NOMO-1 treated with DMSO at 0.1 percent for 48 hours (cell line): ENCODE measurements around the gene SCGB3A2.

Experiments
- DNase-seq: peaks from one replicate; lab custom pipeline; 2025; ENCODE audit not compliant: unreplicated experiment; lab: John Stamatoyannopoulos, UW

SCGB3A2 gene

DNA sequence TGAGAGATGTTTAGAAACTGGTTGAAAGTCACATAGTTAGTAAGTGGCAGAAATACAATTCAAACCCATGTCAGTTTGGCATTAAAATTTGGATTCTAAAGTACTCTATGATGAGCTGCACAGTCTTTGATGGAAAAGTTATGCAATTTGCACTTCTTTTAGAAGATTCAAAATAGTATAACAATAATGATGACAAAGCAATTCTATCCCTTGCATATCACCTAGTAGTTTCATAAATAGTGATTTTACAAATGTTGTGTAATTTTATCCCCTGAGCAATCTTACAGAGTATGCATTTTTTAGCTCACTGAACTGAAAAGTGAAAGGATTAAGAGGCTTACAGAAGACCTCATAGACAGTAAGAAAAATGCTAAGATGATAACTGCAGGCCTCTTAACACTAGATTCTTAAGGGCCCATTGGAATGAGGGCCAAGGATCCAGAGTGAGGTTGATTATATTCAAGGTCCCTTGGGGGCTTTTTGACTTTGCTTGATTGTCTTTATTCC is 24.2 kb downstream of the SCGB3A2 start:
- DNase-seq = no peak

DNA sequence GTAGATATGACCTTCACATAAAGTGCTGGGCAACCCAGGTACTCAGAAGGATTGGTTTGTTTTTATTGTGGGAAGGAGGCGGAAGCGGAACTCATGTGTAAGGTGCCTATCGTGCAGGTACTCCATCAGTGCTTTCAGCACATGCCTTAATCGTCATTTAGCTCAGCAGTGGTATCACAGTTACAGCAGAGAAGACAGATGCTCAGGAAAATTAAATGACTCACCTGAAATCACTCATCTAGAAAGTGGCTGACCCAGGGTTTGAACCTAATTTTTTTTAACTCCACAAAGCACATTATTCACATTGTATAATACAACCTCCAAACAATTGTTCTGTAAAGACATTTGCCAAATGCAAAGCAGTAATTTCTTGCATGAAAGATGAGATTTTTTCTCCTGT is 25.6 kb downstream of the SCGB3A2 start:
- DNase-seq = no peak

DNA sequence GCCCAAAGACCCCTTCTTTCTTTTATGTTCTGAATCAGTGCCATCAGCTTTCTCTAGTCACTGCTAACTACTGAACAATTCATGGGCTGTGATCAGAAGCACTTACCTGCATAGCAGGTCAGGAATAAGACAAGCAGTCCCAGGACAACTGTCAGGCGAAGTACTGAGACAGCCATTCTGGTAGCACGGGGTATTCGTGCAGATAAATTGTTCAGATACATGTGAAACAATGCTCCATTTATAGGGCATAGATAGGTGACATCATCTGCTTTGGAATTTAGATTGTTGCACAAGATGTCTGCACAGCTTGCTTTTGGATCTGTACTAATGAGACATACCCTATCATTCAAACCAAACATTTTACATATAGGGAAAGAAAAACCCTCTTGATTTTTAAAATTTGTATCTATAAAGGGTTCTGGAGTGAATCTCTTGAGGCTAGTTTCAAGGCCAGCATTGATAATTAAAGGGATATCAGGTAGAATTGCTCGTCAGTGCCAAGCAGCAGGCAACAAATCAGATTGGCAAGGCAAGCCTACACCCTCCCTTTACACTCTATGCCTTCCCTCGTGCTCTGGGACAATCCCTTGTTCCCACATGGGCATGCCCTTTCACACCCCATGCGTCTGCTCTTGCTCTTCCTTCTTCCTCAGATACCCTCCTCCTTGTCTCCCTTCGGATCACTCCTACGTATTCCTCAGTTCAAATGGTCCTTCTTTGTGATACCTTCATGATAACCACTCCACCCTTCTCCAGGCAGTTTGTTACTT is 28.0 kb downstream of the SCGB3A2 start, which contains the start of gene C5orf46:
C5orf46 (minus strand) TSS at position 213 of the 770 bp plus-strand sequence; CDS start at position 176, 37 bp downstream.
- no peak for DNase-seq

DNA sequence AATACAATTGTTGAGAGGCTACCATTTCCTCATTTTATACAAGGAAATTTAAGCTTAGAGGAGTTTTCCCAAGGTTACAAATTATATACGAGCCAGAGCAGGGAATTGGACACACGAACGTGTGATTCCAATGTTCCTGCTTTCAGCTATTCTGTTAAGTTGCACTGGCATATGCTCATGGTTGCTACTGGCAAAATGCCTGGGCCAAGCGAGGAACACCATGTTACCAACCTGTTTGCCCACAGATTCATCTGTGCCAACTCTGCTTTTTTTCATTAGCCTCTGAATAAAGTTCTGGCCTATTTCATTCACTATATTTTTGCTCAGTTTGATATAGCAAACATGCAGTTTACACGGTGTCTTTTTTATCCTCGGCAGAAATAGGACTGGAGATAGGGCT is 32.9 kb downstream of the SCGB3A2 start:
- no peak for DNase-seq

DNA sequence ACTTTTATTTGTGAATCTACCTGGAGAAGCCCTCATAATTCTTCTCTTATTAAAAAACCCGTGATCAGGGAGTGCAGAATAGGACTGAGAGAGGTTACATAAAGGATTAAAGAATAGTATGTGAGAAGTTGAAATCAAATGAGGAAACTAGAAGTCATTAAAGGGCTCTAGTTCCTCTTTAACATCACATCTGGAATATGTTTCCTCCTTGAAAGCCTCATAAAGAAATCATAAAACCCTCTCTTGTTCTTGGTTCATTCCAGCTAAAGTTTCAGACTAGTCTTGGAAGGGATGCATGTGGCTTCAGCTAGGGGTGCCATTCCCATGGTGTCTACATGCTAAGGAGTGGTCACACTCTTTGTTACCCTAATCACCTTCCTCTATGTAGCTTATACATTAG is 33.5 kb downstream of the SCGB3A2 start:
- DNase-seq = peak; percentile 87

DNA sequence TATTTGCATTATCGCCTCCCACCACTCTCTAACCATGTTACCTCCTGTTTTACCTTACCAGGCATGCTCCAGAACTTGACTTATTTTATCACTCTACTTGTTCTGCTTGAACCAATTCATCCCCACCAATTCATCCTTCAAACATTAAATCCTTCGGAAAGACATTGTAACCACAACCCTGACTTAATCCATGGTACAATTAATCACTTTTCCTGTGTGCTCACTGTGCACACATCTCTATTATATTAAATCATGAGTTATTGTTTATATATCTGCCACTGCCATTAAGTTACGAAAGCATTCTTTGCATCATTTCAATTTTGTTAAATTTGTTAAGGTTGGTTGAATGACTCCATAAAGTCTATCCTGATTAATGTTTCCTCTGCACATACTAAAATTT is 35.3 kb downstream of the SCGB3A2 start:
- DNase-seq = no peak

DNA sequence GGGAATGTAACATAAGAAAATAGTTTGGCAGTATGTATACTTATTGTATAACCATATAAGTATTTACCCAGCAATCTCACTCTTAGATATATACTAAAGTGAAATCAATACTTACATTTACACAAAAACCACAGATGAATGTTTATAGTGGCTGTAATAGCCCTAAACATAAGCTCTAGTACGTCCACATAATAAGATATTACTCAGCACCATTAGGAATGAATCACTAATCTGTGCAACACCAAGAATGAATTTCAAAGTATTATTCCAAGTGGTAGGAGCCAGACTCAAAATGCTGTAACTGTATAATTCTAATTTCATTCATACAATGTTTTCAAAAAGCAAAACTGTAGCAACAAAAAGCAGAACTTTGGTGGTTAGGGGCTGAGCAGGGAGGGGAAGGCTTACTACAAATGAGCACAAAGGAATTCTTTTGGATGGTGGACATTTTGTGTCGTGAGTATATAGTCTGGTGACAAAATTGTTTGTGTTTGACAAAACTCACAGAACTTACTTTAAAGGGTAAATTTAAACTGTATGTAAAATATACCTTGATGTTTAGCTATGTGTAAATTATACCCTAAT is 39.7 kb downstream of the SCGB3A2 start:
- peak; percentile 17 for DNase-seq

DNA sequence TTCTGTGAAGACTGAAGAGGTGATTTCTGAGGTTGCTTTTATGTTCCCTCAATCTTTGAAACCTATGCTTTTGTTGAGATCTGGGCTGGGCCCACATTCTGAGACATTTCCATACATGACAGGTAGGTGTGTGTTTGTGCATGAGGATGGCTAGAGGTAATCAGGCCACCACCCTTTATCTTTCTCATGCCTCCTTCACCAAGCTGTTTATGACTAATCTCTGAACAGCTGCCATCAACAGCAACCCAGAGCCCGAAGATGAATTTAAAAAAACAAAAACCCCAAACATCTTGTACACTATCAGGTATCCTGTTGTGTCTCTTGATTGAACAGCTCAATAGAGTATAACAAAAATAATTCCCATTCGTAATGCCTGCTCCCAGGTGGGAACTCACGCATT is 40.4 kb downstream of the SCGB3A2 start:
- no peak for DNase-seq

DNA sequence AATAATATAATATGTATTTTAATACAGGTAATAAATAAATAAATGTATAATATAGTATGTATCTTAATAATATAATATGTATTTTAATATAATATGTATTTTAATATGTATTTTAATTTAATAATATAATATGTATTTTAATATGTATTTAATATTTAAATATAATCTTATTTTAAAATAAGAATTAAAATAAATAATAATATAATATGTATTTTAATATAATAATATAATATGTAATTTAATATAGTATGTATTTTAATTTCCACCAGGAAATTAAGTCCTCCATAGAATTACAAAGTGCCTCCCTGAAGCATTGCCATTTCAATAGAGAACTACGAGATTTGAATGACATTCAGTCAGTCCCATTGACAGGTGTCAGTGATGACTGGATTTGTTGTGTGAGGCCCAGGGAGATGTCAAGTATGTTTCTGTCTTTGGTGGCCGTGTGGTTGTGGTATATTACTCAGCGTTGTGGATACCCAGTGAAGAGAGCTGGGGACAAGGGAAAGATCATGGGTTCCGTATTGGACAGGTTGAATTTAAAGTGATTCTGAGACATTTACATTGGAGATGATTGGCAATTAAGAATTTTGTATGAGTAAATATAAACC is 42.0 kb downstream of the SCGB3A2 start:
- no peak for DNase-seq

DNA sequence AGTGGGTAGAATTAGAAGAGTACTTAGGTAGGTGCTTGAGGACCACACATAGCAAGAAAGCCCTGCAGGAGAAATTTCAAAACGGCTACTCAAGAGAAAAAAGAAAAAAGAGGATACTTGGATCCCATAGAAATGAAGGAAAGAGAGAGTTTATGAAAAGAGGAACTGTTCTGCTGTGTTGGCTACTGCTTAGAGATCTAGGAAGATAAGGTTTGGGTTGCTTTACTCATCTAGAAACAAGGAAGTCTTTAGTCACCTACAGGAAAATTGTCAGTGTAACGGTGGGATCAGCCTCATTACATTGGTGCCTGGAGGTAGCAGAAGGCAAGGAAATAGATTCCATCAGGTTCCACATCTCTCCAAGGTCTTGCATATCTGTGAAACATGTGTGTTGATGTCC is 42.6 kb downstream of the SCGB3A2 start:
- DNase-seq = peak; percentile 79

DNA sequence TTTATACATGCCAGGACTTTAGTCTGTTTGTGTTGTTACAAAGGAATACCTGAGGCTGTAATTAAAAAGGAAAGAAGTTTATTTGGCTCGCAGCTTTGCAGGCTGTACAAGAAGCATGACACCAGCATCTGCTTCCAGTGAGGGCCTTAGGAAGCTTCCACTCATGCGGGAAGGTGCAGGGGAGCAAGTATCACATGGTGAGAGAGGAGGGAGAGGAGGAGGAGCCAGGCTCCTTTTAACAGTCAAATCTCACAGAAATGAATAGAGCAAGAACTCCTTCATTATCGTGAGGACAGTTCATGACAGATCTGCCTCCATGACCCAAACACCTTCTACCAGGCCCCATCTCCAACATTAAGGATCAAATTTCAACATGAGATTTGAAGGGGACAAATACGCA is 46.5 kb downstream of the SCGB3A2 start:
- no peak for DNase-seq

DNA sequence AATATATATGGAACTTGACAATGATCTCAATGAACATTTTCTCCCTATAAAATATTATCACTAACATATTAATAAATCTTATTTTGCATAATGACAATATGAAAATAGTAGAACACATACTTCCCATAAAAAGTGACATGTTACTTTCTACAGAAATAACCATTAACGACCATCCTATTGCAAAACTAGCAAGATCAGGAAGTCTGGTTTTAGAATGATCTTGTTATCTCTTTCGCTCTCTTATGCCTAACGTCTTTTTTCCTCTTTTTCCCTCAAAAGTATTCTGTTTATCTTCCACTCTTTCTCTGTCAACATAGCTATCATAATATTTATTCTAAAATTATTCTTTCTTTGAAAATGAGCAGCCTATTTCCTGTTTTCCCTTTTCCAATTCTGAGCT is 49.4 kb downstream of the SCGB3A2 start:
- DNase-seq = peak; percentile 79

DNA sequence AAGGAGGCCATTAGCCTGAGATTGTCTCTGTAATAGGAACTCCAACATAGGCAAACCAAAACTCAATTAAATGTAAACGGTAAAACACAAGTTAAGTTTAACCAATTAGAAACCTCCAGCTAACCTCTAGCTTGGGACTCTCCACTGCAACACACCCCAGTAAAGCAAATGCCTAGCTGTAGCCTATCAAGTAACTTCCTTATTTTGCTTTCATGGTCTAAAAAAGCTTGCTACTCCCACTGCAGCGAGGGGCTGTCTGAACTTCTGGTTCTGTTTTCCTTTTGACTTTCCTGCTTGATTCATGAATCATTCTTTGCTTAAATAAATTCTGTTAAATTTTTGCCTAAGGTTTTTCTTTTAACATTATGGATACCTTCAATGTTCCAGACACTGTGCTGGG is 52.3 kb downstream of the SCGB3A2 start:
- peak; percentile 85 for DNase-seq
